Right lung (tissue), 5 donors: ENCODE measurements around the gene TSSK6. TPM values are rescaled to one million over a fixed set of nuclear protein-coding genes. Genes with fewer than 3 reads are reported as not detected.
A peak's percentile ranks its signal among the peaks of the same experiment; 100 is the strongest.
"Not testable (repeated sequence)": the region's sequence is repeated elsewhere in the genome, so short reads cannot be mapped to it uniquely, and the experiment has no call there.

Experiments
- DNase-seq, 2 donors: peaks; one replicate each; pipeline ENCODE4 v3.0.0-alpha.2; 2013
- polyA plus RNA-seq, 5 donors: library from polyadenylated mRNA; unstranded; fragments of 120-200 nt; gene quantifications; one replicate each; pipeline versions ENCODE4 v1.2.1 to v1.2.3, GENCODE V29; 2013; ENCODE audit warnings: inconsistent platforms in 1 of 5, low replicate concordance in 1 of 5; ENCODE audit not compliant: insufficient read length in 5 of 5, insufficient read depth in 1 of 5

TSSK6 gene
- polyA plus RNA-seq, 5 donors = 0.69 to 1.6 (median 1.2) TPM

GRCh38 chr19:19488875-19489690 lies 26.3 kb downstream of the TSSK6 start:
- peak; percentile 79 to 87 for DNase-seq

- no peak for DNase-seq
These were observed 27.1 kb downstream of the TSSK6 start for GRCh38 chr19:19487950-19488874.

- no peak for DNase-seq
These were observed 28.0 kb downstream of the TSSK6 start for GRCh38 chr19:19487077-19487949.

DNA sequence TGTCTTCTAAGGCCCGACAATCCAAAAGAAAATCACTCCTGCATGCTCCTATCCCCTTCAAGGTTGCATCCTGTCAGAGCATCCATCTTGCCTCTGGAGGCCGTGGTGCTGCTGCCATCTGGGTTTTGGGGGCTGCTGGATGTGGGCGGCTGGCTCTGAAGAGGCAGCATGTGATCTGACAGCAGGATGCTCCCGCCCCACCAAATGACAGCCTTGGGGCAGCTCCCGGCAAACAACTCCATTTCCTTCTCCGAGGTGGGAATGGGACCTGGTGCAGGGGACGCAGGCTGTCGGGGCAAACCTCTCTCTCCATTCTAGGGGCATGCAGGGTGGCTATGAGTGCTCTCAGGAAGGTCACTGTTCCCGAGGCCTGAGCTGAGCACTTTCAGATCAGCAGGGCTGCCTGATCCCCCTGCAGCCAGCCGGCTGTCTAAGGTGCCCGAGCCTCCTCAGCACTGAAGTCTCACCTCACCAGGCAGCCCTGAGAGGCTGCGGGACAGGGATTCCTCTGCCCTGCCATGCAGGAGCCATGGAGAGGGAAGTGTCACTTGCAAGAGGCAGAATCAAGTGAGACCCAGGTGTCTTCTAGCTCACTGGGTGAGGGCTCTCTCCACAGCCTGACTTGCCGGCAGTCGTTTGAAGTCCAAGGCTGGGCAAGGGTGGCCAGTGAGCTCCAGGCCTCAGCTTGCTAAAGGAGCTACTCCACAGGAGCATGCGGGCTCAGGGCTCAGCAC lies 28.8 kb downstream of the TSSK6 start:
- no peak for DNase-seq

- no peak for DNase-seq
These were observed 29.4 kb downstream of the TSSK6 start for GRCh38 chr19:19485998-19486290.

- peak; percentile 61 to 70 for DNase-seq
These were observed 30.0 kb downstream of the TSSK6 start for GRCh38 chr19:19485161-19485997.

DNA sequence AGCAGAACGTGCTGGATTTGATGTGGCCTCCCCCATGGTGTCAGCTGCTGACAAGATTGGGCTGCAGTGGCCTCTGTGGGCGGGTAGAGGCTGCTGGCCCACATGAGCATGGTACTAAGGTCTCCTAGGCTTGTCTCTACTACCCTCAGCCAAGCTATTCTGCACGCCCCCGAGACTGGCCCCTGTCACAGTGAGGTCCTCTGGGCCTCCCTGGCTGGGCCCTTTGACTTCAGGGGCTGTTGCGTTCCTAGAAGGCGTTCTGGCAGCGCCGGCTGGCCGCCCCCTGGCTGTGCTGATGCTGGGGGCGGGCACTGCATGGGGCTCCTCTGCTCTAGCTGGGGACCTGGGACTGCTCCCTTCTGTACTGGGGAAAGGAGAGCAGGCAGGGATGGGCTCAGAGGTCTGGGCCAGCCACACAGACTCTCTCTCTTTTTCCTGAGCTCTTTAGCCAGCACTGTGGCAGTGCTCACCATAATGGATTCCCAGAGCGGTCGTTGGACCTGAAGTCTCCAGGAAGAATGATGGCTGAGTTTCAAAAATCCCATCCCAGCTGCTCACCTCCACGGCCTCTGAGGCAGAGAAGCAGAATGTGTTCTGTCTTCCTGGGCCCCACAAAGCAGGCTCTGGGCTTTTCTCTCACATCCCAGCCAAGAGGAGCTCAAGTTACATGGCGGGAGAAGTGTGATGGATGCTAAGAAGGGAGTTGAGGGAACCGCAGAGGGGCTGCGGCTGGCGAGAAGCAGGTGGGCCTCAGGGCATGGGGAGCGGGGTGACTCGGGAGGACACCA lies 32.3 kb downstream of the TSSK6 start:
- no peak for DNase-seq

GRCh38 chr19:19480688-19481087 lies 34.7 kb downstream of the TSSK6 start:
- no peak for DNase-seq

DNA sequence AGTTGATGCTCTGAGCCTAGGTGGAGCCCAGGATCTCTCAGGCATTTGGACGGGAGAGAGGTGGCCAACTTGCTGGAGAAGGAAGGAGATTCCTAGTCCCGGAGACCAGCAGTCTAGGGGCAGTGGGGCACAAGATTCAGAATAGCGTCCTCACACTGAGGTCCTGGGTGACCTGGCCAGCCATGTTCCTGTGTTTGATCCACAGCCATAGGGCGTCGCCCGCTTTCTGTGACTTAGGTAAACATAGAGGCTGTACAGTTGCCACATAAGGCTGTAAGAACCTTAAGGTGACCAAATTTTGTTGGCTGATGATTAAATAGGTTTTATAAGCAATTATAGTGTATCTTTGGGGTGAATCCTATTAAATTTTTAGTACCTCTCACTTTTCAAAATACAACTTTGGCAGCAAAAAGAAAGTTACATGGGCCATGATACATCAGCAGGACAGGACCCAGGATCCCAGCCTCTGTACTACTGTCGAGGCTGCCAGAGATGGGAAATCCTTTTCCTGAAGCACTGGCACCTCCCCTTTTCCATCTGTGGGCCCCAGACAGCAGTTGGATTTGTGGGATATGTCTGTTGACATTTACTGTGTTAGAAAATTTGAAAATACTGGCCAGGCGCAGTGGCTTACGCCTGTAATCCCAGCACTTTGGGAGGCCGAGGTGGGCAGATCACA lies 37.5 kb downstream of the TSSK6 start:
- no peak for DNase-seq

DNA sequence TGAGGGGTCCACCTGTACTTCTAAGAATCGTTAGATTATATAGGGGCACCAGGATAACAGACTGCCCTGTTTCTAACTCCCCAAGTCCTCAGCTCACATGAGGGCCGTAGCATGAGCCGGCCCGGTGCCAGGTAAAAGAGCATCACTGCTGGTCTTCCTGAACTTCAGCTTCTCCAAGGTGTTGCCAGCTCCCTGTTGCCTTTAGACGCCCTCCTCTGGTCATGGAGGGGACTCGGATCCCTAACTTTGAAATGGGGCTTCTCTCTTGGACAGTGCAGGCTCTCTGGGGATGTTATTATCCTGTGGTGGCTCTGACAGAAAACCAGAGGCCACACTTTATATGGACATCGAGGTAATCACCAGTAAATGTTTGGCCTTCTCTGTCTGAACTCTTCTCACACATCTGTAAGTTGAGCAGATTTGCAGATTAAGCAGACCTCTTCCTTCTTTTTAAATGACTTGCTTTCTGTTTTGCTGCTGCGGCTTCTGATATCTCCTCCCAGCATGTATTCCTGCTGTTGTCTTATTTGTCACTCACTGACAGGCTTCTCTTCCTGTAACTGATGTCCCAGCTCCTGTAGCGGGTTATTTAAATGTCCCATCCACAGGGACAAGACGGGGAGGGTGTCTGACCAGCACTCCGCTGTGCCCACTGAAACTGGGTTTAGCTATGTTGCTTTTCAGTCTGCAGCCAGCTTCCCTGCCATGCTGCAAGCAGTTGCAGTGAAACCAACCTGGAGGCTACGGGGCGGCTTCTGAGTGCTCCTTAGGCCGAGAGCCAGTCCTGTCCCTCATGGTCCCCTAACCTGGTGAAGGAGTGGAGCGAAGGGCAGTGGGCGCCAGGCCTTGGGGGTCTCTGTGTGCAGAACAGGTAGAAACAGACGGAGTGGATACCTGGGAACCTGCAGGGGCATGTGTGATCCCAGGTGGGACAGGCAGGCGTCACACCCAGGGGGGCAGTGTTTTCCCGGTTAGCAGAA lies 39.2 kb downstream of the TSSK6 start:
- DNase-seq = no peak

DNA sequence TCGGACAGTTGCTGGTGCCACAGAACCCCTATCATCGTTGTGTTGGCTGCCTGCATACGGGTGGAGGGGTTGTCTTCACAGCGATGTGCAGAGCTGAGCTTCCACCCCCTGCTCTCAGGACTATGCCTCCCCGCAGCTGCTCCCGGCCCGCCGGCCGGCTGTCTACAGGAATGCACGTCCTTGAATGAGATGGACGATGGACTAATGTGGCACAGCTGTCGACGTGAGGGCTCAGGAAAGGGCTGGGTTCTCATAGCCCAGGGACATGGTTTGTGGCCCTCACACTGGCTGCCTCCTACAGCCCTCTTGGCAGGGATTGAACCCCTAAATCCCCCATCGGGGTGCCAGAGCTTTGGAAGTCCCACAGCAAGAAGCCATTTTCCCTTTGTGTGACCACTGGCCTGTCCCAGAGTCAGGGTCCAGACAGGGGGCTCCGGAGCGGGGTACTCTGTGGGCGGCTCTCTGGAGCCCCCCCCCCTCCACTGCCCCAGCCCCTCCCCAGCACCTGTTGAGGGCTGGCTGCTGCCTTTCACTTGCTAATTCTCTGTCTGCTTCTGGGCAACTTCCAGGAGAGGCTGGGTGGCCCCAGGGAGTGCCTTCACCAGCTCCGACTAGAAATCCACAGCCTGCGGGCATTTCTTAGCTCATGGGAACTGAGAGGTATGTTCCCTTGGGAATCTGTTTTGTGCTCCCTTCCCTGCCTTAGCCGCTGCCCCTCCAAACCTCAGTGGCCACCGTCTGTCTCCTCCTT lies 40.2 kb downstream of the TSSK6 start:
- DNase-seq = no peak

- not testable (repeated sequence) for DNase-seq
These were observed 43.2 kb downstream of the TSSK6 start for GRCh38 chr19:19472106-19472505.

DNA sequence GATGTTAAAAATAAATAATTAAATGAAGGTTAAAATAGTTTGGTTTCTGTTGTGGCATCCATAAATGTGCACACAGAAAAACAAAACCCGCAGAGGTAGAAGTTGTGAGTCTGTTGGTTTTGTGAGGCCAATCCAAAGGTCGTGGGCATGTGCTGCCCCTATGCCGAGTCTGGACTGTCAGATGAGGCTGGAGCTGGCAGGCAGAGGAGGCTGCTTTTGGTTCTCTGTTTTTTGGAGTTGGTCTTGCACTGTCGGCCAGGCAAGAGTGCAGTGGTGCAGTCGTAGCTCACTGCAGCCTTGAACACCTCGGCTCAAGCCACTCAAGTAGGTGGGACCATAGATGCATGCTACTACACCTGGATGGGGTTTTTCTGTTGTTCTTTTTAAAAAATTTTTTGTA lies 43.7 kb downstream of the TSSK6 start:
- no peak for DNase-seq

- no peak for DNase-seq
These were observed 44.8 kb downstream of the TSSK6 start for GRCh38 chr19:19470579-19470978.

- DNase-seq = no peak
These were observed 46.8 kb downstream of the TSSK6 start for GRCh38 chr19:19468424-19469050.

- no peak for DNase-seq
These were observed 49.1 kb downstream of the TSSK6 start for GRCh38 chr19:19466201-19466600.
